ENCODE measurements around the gene OR2J1.

- TF ChIP-seq, protein P1, sequence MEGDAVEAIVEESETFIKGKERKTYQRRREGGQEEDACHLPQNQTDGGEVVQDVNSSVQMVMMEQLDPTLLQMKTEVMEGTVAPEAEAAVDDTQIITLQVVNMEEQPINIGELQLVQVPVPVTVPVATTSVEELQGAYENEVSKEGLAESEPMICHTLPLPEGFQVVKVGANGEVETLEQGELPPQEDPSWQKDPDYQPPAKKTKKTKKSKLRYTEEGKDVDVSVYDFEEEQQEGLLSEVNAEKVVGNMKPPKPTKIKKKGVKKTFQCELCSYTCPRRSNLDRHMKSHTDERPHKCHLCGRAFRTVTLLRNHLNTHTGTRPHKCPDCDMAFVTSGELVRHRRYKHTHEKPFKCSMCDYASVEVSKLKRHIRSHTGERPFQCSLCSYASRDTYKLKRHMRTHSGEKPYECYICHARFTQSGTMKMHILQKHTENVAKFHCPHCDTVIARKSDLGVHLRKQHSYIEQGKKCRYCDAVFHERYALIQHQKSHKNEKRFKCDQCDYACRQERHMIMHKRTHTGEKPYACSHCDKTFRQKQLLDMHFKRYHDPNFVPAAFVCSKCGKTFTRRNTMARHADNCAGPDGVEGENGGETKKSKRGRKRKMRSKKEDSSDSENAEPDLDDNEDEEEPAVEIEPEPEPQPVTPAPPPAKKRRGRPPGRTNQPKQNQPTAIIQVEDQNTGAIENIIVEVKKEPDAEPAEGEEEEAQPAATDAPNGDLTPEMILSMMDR (IDR thresholded peaks at IDR 0.05; ENCODE audit: low read length), result no peak
- TF ChIP-seq EZH2 (IDR thresholded peaks at IDR 0.05; ENCODE audit: borderline replicate concordance, low read length), result no peak
Observed at GRCh38 chr6:29147074-29147473, 47.8 kb downstream of the OR2J1 start.

All from OCI-LY1 (cell line).